ENCODE measurements around the gene DEDD2.

GRCh38 chr19:42241279-42241678, 23.8 kb upstream of the DEDD2 start:
- TF ChIP-seq EZH2 (IDR thresholded peaks at IDR 0.05; ENCODE audit: borderline replicate concordance, insufficient read depth, low read length, poor library complexity, severe bottlenecking), result no peak
- TF ChIP-seq, protein P1, sequence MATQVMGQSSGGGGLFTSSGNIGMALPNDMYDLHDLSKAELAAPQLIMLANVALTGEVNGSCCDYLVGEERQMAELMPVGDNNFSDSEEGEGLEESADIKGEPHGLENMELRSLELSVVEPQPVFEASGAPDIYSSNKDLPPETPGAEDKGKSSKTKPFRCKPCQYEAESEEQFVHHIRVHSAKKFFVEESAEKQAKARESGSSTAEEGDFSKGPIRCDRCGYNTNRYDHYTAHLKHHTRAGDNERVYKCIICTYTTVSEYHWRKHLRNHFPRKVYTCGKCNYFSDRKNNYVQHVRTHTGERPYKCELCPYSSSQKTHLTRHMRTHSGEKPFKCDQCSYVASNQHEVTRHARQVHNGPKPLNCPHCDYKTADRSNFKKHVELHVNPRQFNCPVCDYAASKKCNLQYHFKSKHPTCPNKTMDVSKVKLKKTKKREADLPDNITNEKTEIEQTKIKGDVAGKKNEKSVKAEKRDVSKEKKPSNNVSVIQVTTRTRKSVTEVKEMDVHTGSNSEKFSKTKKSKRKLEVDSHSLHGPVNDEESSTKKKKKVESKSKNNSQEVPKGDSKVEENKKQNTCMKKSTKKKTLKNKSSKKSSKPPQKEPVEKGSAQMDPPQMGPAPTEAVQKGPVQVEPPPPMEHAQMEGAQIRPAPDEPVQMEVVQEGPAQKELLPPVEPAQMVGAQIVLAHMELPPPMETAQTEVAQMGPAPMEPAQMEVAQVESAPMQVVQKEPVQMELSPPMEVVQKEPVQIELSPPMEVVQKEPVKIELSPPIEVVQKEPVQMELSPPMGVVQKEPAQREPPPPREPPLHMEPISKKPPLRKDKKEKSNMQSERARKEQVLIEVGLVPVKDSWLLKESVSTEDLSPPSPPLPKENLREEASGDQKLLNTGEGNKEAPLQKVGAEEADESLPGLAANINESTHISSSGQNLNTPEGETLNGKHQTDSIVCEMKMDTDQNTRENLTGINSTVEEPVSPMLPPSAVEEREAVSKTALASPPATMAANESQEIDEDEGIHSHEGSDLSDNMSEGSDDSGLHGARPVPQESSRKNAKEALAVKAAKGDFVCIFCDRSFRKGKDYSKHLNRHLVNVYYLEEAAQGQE (IDR thresholded peaks at IDR 0.05; ENCODE audit: borderline replicate concordance), result no peak
- no peak for TF ChIP-seq CTCF (IDR thresholded peaks at IDR 0.05; ENCODE audit: poor library complexity, severe bottlenecking)
- TF ChIP-seq POLR2AphosphoS5 (IDR thresholded peaks at IDR 0.05), result no peak
- TF ChIP-seq TAF1 (IDR thresholded peaks at IDR 0.05; ENCODE audit: low read depth), result no peak
- TF ChIP-seq MXI1 (conservative IDR thresholded peaks at IDR 0.05; ENCODE audit: poor library complexity, severe bottlenecking), result no peak
- no peak for TF ChIP-seq EP300 (conservative IDR thresholded peaks at IDR 0.05; ENCODE audit: poor library complexity, severe bottlenecking)
- no peak for TF ChIP-seq SMC3 (conservative IDR thresholded peaks at IDR 0.05; ENCODE audit: poor library complexity)
